ENCODE measurements around the gene EFNB3. TPM values are rescaled to one million over a fixed set of nuclear protein-coding genes. Genes with fewer than 3 reads are reported as not detected.

EFNB3 gene
- total RNA-seq, 2 experiments from 2014 or later, result 0.15 TPM; not detected in 1

DNA sequence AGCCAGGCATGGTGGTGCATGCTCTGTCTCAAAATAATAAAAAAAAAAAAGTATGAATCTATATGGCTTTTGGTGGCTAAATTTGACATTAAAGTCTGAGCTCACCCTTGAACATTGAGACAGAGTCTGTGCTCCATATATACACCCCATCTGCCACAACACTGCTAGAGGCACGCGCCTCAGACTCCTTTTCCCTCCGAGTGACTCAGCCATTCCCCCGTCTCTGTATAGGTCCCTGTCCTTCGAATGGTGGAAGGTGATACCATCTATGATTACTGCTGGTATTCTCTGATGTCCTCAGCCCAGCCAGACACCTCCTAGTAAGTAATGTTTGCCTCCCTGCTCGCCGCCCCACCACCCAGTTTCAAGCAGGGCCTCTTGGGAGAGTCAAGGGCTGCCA lies 4.5 kb upstream of the EFNB3 start:
- Histone ChIP-seq H2AFZ (ENCODE audit: low read length) (no peak overlapping the region), H3K4me1 (ENCODE audit: insufficient read depth, low read length, poor library complexity, severe bottlenecking) (no peaks in the 10 kb centered on the region), H3K9me3 (ENCODE audit: low read length) (no peaks in the 10 kb centered on the region), H3K79me2 (ENCODE audit: insufficient read depth, low read depth, low read length) (no peaks in the 10 kb centered on the region), H3K36me3 (ENCODE audit: insufficient read depth, low read length) (peaks cover 26% of the 10 kb centered on the region), H3K9me2 (ENCODE audit: insufficient read depth, low read length) (no peaks in the 10 kb centered on the region), H3K4me3 (ENCODE audit: low read depth, low read length, poor library complexity, severe bottlenecking) (no peak overlapping the region), H3K27ac (ENCODE audit: low read depth, low read length, poor library complexity, severe bottlenecking) (no peak overlapping the region), H3K4me2 (ENCODE audit: low read length) (no peak overlapping the region), H4K20me1 (ENCODE audit: insufficient read depth, low read length) (no peaks in the 10 kb centered on the region; the same call in 1 of the 2 replicates)
- POLR2A ChIA-PET, result interaction anchor here (0.6 kb wide), 1 partner anchor 179 kb away, joined by 3 read pairs; no protein-coding TSS in a partner anchor
- no TSS peak for BruUV-seq (replicated peaks)
- no peak for DNase-seq (ENCODE audit: low spot score)
- CTCF ChIA-PET (ENCODE audit: unreplicated experiment), result no interaction called here
- intact Hi-C loops (cut with micrococcal nuclease; ENCODE audit: unreplicated experiment), result no loop called here
- no peak for TF ChIP-seq EZH2phosphoT487 (IDR thresholded peaks at IDR 0.05; ENCODE audit: borderline replicate concordance, low read depth, low read length)
- TF ChIP-seq CTCF (conservative IDR thresholded peaks at IDR 0.05; ENCODE audit: low read length), result no peak

- Histone ChIP-seq H3K9me2 (ENCODE audit: insufficient read depth, low read length) (no peaks in the 10 kb centered on the region), H3K36me3 (ENCODE audit: insufficient read depth, low read length) (peaks cover 17% of the 10 kb centered on the region), H3K4me3 (ENCODE audit: low read depth, low read length, poor library complexity, severe bottlenecking) (no peak overlapping the region), H3K4me1 (ENCODE audit: insufficient read depth, low read length, poor library complexity, severe bottlenecking) (no peaks in the 10 kb centered on the region), H3K79me2 (ENCODE audit: insufficient read depth, low read depth, low read length) (no peaks in the 10 kb centered on the region), H4K20me1 (ENCODE audit: insufficient read depth, low read length) (no peaks in the 10 kb centered on the region; the same call in 1 of the 2 replicates), H2AFZ (ENCODE audit: low read length) (no peak overlapping the region), H3K27ac (ENCODE audit: low read depth, low read length, poor library complexity, severe bottlenecking) (no peak overlapping the region), H3K9me3 (ENCODE audit: low read length) (no peaks in the 10 kb centered on the region), H3K4me2 (ENCODE audit: low read length) (no peak overlapping the region)
- DNase-seq (ENCODE audit: low spot score), result no peak
- TF ChIP-seq CTCF (conservative IDR thresholded peaks at IDR 0.05; ENCODE audit: low read length), result no peak
- no peak for TF ChIP-seq EZH2phosphoT487 (IDR thresholded peaks at IDR 0.05; ENCODE audit: borderline replicate concordance, low read depth, low read length)
- ChIA-PET CTCF (ENCODE audit: unreplicated experiment) (no interaction called here), POLR2A (no interaction called here)
- no TSS peak for BruUV-seq (replicated peaks)
- intact Hi-C loops (cut with micrococcal nuclease; ENCODE audit: unreplicated experiment), result no loop called here
Measured at GRCh38 chr17:7701681-7702080, 3.3 kb upstream of the EFNB3 start.

GRCh38 chr17:7702776-7703175 lies 2.2 kb upstream of the EFNB3 start:
- DNase-seq (ENCODE audit: low spot score), result no peak
- ChIA-PET POLR2A (no interaction called here), CTCF (ENCODE audit: unreplicated experiment) (no interaction called here)
- intact Hi-C loops (cut with micrococcal nuclease; ENCODE audit: unreplicated experiment), result no loop called here
- Histone ChIP-seq H3K27ac (ENCODE audit: low read depth, low read length, poor library complexity, severe bottlenecking) (no peak overlapping the region), H4K20me1 (ENCODE audit: insufficient read depth, low read length) (no peaks in the 10 kb centered on the region; the same call in 1 of the 2 replicates), H3K4me1 (ENCODE audit: insufficient read depth, low read length, poor library complexity, severe bottlenecking) (no peaks in the 10 kb centered on the region), H3K9me2 (ENCODE audit: insufficient read depth, low read length) (no peaks in the 10 kb centered on the region), H3K9me3 (ENCODE audit: low read length) (no peaks in the 10 kb centered on the region), H3K4me2 (ENCODE audit: low read length) (no peak overlapping the region), H3K36me3 (ENCODE audit: insufficient read depth, low read length) (peaks cover 13% of the 10 kb centered on the region), H3K4me3 (ENCODE audit: low read depth, low read length, poor library complexity, severe bottlenecking) (no peak overlapping the region), H3K79me2 (ENCODE audit: insufficient read depth, low read depth, low read length) (no peaks in the 10 kb centered on the region), H2AFZ (ENCODE audit: low read length) (no peak overlapping the region)
- BruUV-seq (replicated peaks), result TSS peak; percentile 67
- TF ChIP-seq CTCF (conservative IDR thresholded peaks at IDR 0.05; ENCODE audit: low read length), result no peak
- no peak for TF ChIP-seq EZH2phosphoT487 (IDR thresholded peaks at IDR 0.05; ENCODE audit: borderline replicate concordance, low read depth, low read length)

Data from OCI-LY7 (cell line).